HG03442 (cell line): ENCODE measurements around the gene PNPLA7.

ENCODE experiments used
- ATAC-seq: cut with Tn5 transposase; IDR thresholded peaks from one replicate; pipeline ENCODE4 v1.9.1; 2021; ENCODE audit warnings: mild to moderate bottlenecking, moderate library complexity; ENCODE audit not compliant: unreplicated experiment

Gene PNPLA7

GRCh38 chr9:137437691-137438590 is 112.3 kb downstream of the PNPLA7 start:
- ATAC-seq, result no peak

GRCh38 chr9:137436761-137437600 is 113.2 kb downstream of the PNPLA7 start:
- ATAC-seq, result no peak

GRCh38 chr9:137435980-137436760 is 114.0 kb downstream of the PNPLA7 start:
- no peak for ATAC-seq

- no peak for ATAC-seq
Observed at GRCh38 chr9:137435381-137435891, 114.8 kb downstream of the PNPLA7 start.

- ATAC-seq, result no peak
Observed at GRCh38 chr9:137434498-137435380, 115.5 kb downstream of the PNPLA7 start.

- no peak for ATAC-seq
Observed at GRCh38 chr9:137433916-137434431, 116.2 kb downstream of the PNPLA7 start.

GRCh38 chr9:137433349-137433915 is 116.8 kb downstream of the PNPLA7 start:
- ATAC-seq, result no peak

GRCh38 chr9:137432687-137433348 is 117.4 kb downstream of the PNPLA7 start:
- ATAC-seq, result no peak

GRCh38 chr9:137431416-137431931 is 118.7 kb downstream of the PNPLA7 start:
- no peak for ATAC-seq

GRCh38 chr9:137430723-137431415 is 119.3 kb downstream of the PNPLA7 start:
- ATAC-seq, result no peak

GRCh38 chr9:137429974-137430722 is 120.1 kb downstream of the PNPLA7 start:
- ATAC-seq, result no peak

GRCh38 chr9:137429546-137429890 is 120.7 kb downstream of the PNPLA7 start:
- ATAC-seq, result no peak

GRCh38 chr9:137428841-137429545 is 121.2 kb downstream of the PNPLA7 start:
- no peak for ATAC-seq

GRCh38 chr9:137428311-137428630 is 121.9 kb downstream of the PNPLA7 start:
- no peak for ATAC-seq

GRCh38 chr9:137427454-137428310 is 122.5 kb downstream of the PNPLA7 start:
- ATAC-seq, result no peak
